Suprapubic skin (tissue), 4 donors: ENCODE measurements around the gene DAND5.

ENCODE experiments used
- EP300 ChIP-seq: sonication (generic); formaldehyde crosslinking; IDR thresholded peaks from one replicate; pipeline ENCODE4 v1.6.1; 2017; ENCODE audit warnings: antibody characterized with exemption
- POLR2A ChIP-seq, 2 donors: fragments of 450-650 bp; IDR thresholded peaks; one replicate each; pipeline ENCODE4 v1.6.1; 2017; ENCODE audit warnings: antibody characterized with exemption in 2 of 2, mild to moderate bottlenecking in 2 of 2, moderate library complexity in 2 of 2
- POLR2AphosphoS5 ChIP-seq, 3 donors: sonication (generic); formaldehyde crosslinking; IDR thresholded peaks; one replicate each; pipeline ENCODE4 v1.6.1; 2017; ENCODE audit warnings: antibody characterized with exemption in 3 of 3
- TF ChIP-seq, protein P1 (sequence below), 2 donors: fragments of 200-600 bp in 1 of 2; fragments of 450-650 bp in 1 of 2; sonication (generic) in 1 of 2; IDR thresholded peaks; one replicate each; pipeline ENCODE4 v1.5.1; 2016 to 2019; ENCODE audit warnings: antibody characterized with exemption in 2 of 2, mild to moderate bottlenecking in 1 of 2, moderate library complexity in 1 of 2

DNA sequence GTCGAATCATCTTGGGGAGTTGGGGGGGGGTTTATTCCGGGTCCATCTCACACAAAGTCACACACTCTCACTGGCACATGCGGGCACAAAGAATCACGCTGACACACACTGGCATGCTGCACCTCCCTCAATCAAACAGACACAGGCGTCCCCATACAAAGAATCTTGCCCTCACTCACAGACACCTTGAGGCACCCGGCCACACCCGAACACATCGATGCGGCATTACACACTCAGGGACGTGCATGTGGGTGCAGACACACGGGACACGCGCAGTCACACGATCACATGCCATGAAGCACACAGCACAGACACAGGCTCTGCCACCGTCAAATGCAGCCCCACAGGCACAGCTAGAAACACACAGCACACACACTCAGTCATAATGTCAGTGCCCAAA is 33.7 kb downstream of the DAND5 start:
- TF ChIP-seq, protein P1, sequence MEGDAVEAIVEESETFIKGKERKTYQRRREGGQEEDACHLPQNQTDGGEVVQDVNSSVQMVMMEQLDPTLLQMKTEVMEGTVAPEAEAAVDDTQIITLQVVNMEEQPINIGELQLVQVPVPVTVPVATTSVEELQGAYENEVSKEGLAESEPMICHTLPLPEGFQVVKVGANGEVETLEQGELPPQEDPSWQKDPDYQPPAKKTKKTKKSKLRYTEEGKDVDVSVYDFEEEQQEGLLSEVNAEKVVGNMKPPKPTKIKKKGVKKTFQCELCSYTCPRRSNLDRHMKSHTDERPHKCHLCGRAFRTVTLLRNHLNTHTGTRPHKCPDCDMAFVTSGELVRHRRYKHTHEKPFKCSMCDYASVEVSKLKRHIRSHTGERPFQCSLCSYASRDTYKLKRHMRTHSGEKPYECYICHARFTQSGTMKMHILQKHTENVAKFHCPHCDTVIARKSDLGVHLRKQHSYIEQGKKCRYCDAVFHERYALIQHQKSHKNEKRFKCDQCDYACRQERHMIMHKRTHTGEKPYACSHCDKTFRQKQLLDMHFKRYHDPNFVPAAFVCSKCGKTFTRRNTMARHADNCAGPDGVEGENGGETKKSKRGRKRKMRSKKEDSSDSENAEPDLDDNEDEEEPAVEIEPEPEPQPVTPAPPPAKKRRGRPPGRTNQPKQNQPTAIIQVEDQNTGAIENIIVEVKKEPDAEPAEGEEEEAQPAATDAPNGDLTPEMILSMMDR (IDR thresholded peaks at IDR 0.05), result no peak
- no peak for TF ChIP-seq POLR2AphosphoS5 (IDR thresholded peaks at IDR 0.05)
- TF ChIP-seq POLR2A (IDR thresholded peaks at IDR 0.05), result no peak
- no peak for TF ChIP-seq EP300
